HCT116 (cell line): ENCODE data around the gene ASB7. TPM values are rescaled to one million over a fixed set of nuclear protein-coding genes. Genes with fewer than 3 reads are reported as not detected.

Source experiments
- ATAC-seq: fragments of 200-7000 bp; cut with Tn5 transposase; 2 replicates; pipeline ENCODE4 v1.9.1; 2020; ENCODE audit warnings: mild to moderate bottlenecking, moderate library complexity
- BruUV-seq: library from RNA; stranded (reverse); fragments of 400-500 nt; replicated peaks from 2 replicates; lab custom pipeline; 2021; lab: Mats Ljungman, UMichigan
- CTCF ChIA-PET: fragments of 300-600 bp; sonication (Branson Sonifier 250); formaldehyde crosslinking; loops from one replicate; lab custom pipeline; 2021; ENCODE audit warnings: antibody characterized with exemption; lab: Charles Lee
- POLR2A ChIA-PET: fragments of 300-600, 350-600 bp; sonication (Branson Sonifier 250); formaldehyde crosslinking; loops from one replicate; lab custom pipeline; 2021; ENCODE audit warnings: antibody characterized with exemption; lab: Charles Lee
- RAD21 ChIA-PET, 2 experiments: fragments of 300-600 bp; sonication (Branson Sonifier 250); formaldehyde crosslinking; loops; one replicate each; lab custom pipeline; 2023; ENCODE audit warnings: low total read pairs in 2 of 2; ENCODE audit not compliant: uncharacterized antibody in 2 of 2, unreplicated experiment in 2 of 2, low non-redundant PET in 1 of 2; lab: Charles Lee
- DNase-seq: peaks from one replicate; pipeline ENCODE4 v3.0.0-alpha.2; 2010; ENCODE audit warnings: low read depth, low spot score
- H2AFZ ChIP-seq: fragments of 200-600 bp; shearing (Covaris generic), sonication (generic); 2 replicates; pipeline ENCODE4 v1.6.1; 2017; ENCODE audit warnings: low read depth, mixed run types, mixed read lengths, antibody characterized with exemption, low read length; ENCODE audit not compliant: poor library complexity, severe bottlenecking
- H3K27ac ChIP-seq: 2 replicates; pipeline ENCODE4 v1.5.1; 2012; ENCODE audit warnings: low read depth, low read length
- H3K27me3 ChIP-seq: fragments of 200-600 bp; sonication (generic); 2 replicates; pipeline ENCODE4 v1.6.1; 2016; ENCODE audit warnings: mixed run types, low read length, mixed read lengths; ENCODE audit not compliant: insufficient read depth
- H3K36me3 ChIP-seq, 2 experiments: fragments of 200-500 bp in 1 of 2; fragments of 200-600 bp in 1 of 2; sonication (Bioruptor generic) in 1 of 2; sonication (generic) in 1 of 2; 2 replicates each; pipeline versions ENCODE4 v1.5.1 to v1.6.1; 2014 to 2016; ENCODE audit warnings: low read length in 2 of 2, inconsistent platforms in 1 of 2, mixed read lengths in 1 of 2, mixed run types in 1 of 2; ENCODE audit not compliant: insufficient read depth in 2 of 2, control insufficient read depth in 1 of 2
- H3K4me1 ChIP-seq, 2 experiments: fragments of 200-600 bp in 1 of 2; sonication (generic) in 1 of 2; 2 replicates each; pipeline versions ENCODE4 v1.5.1 to v1.6.1; 2012 to 2017; ENCODE audit warnings: low read length in 2 of 2, inconsistent platforms in 1 of 2, mild to moderate bottlenecking in 1 of 2, mixed read lengths in 1 of 2, mixed run types in 1 of 2, moderate library complexity in 1 of 2; ENCODE audit not compliant: insufficient read depth in 2 of 2, control insufficient read depth in 1 of 2
- H3K4me2 ChIP-seq: fragments of 200-600 bp; sonication (generic); 2 replicates; pipeline ENCODE4 v1.6.1; 2017; ENCODE audit warnings: mixed run types, low read length, mixed read lengths
- H3K4me3 ChIP-seq, 2 experiments: fragments of 200-600 bp in 1 of 2; sonication (generic) in 1 of 2; replicated peaks in 1 of 2; 2 replicates each; pipeline ENCODE4 v1.5.1; 2011 to 2016; ENCODE audit warnings: low read length in 2 of 2, control low read depth in 1 of 2, low read depth in 1 of 2, mild to moderate bottlenecking in 1 of 2, mixed read lengths in 1 of 2, mixed run types in 1 of 2
- H3K79me2 ChIP-seq: fragments of 200-600 bp; sonication (generic); 2 replicates; pipeline ENCODE4 v1.6.1; 2017; ENCODE audit warnings: mild to moderate bottlenecking, mixed run types, low read length, moderate library complexity, mixed read lengths; ENCODE audit not compliant: insufficient read depth
- H3K9ac ChIP-seq: fragments of 200-600 bp; sonication (generic); 2 replicates; pipeline ENCODE4 v1.6.1; 2016; ENCODE audit warnings: low read length, mixed read lengths
- H3K9me2 ChIP-seq: fragments of 200-600 bp; sonication (generic), shearing (Covaris generic); 2 replicates; pipeline ENCODE4 v1.6.1; 2017; ENCODE audit warnings: mixed run types, mild to moderate bottlenecking, moderate library complexity; ENCODE audit not compliant: insufficient read depth
- H3K9me3 ChIP-seq, 2 experiments: fragments of 200-500 bp in 1 of 2; fragments of 200-600 bp in 1 of 2; sonication (Bioruptor generic) in 1 of 2; sonication (generic) in 1 of 2; 2 replicates each; pipeline ENCODE4 v1.6.1; 2014 to 2017; ENCODE audit warnings: low read length in 2 of 2, mixed read lengths in 2 of 2, inconsistent platforms in 1 of 2, low read depth in 1 of 2, mild to moderate bottlenecking in 1 of 2, mixed run types in 1 of 2, moderate library complexity in 1 of 2; ENCODE audit not compliant: control insufficient read depth in 1 of 2, insufficient read depth in 1 of 2
- H4K20me1 ChIP-seq: fragments of 200-600 bp; sonication (generic), shearing (Covaris generic); 2 replicates; pipeline ENCODE4 v1.6.1; 2017; ENCODE audit warnings: mixed run types, mild to moderate bottlenecking, moderate library complexity; ENCODE audit not compliant: insufficient read depth
- CBX3 ChIP-seq: IDR thresholded peaks from 2 replicates; pipeline ENCODE4 v1.6.1; 2012; ENCODE audit warnings: low read depth
- CEBPB ChIP-seq: IDR thresholded peaks from 2 replicates; pipeline ENCODE4 v1.6.1; 2012; ENCODE audit warnings: low read depth
- EZH2 ChIP-seq: fragments of 200-600 bp; sonication (generic); IDR thresholded peaks from 2 replicates; pipeline ENCODE4 v1.6.1; 2017; ENCODE audit warnings: antibody characterized with exemption, mixed run types
- POLR2A ChIP-seq: IDR thresholded peaks from 2 replicates; pipeline ENCODE4 v1.7.0; 2011; ENCODE audit warnings: borderline replicate concordance; ENCODE audit not compliant: insufficient read depth, insufficient read length; ENCODE audit errors: extremely low read depth
- SIN3A ChIP-seq: IDR thresholded peaks from 2 replicates; pipeline ENCODE4 v1.6.1; 2012; ENCODE audit warnings: low read depth
- SRF ChIP-seq: IDR thresholded peaks from 2 replicates; pipeline ENCODE4 v1.6.1; 2012; ENCODE audit warnings: low read depth
- TCF7L2 ChIP-seq: IDR thresholded peaks from 2 replicates; pipeline ENCODE4 v1.7.0; 2011; ENCODE audit warnings: borderline replicate concordance, inconsistent platforms; ENCODE audit not compliant: insufficient read depth, insufficient read length; ENCODE audit errors: extremely low read depth
- YY1 ChIP-seq: IDR thresholded peaks from 2 replicates; pipeline ENCODE4 v1.6.1; 2011; ENCODE audit warnings: low read length, low read depth, moderate library complexity, mild to moderate bottlenecking; ENCODE audit not compliant: insufficient replicate concordance; ENCODE audit errors: extremely low read depth
- intact Hi-C: fragments of 100-400 bp; cut with micrococcal nuclease; formaldehyde crosslinking; loops from 2 replicates; pipeline ENCODE4 v1.10.0; 2022
- total RNA-seq: library from RNA; stranded (reverse); gene quantifications from one replicate; pipeline ENCODE4 v1.2.1, GENCODE V29; 2021; ENCODE audit not compliant: unreplicated experiment
- TF ChIP-seq, protein P1 (sequence below): IDR thresholded peaks from 2 replicates; pipeline ENCODE4 v1.6.1; 2012
- TF ChIP-seq, protein P2 (sequence below): IDR thresholded peaks from 2 replicates; pipeline ENCODE4 v1.6.1; 2012
- TF ChIP-seq, protein P3 (sequence below), 3 experiments: fragments of 200-600 bp in 1 of 3; sonication (generic) in 1 of 3; IDR thresholded peaks in 2 of 3; conservative IDR thresholded peaks in 1 of 3; 2 replicates each; pipeline ENCODE4 v1.5.1; 2012 to 2017; ENCODE audit warnings: low read depth in 2 of 3, low read length in 2 of 3, antibody characterized with exemption in 1 of 3, borderline replicate concordance in 1 of 3, control low read depth in 1 of 3, mild to moderate bottlenecking in 1 of 3, mixed read lengths in 1 of 3, mixed run types in 1 of 3, moderate library complexity in 1 of 3; ENCODE audit not compliant: insufficient read depth in 1 of 3

ASB7 gene
- total RNA-seq, 1 experiment from 2014 or later = 16.6 TPM

DNA sequence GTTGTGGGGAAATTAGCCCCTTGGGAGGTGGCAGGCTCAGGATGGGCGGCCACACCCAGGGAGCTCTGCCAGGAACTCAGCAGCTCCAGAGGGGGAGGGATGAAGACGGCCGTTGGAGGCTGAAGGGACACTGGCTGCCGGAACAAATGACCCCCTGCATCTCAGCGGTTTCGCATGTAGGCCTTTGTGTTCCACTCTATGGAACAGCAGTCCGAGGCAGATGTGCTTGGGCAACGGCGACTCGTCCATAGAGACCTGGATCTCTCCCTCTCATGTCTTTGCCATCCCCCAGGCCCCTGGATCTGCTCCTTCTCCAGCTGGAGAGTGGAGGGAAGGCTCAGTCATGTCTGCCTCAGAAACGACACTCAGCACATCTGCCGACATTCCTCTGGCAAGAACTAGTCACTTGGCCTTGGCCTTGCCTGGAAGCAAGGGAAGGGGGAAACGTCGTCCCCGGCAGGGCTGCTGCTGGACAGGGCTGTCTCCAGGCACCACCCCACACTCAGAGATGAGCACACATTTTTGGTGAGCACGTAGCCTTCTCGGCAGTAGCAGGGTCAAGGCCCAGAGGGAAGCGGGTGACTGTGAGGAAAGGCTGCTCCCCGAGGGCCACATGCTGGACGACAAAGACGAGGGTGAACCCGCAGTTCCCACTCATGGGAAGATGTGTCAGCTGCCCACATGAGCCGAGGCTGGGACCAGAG, 83.8 kb downstream of the ASB7 start:
- BruUV-seq = no TSS peak
- H2AFZ ChIP-seq = no peak overlapping the region
- H3K4me1 ChIP-seq = peaks cover 0 to 3% of the 10 kb centered on the region in 2 experiments; a peak in 1 of 4 replicates
- ATAC-seq (no peak), DNase-seq (no peak)
- TF ChIP-seq CEBPB (no peak), EZH2 (no peak)
- TF ChIP-seq, protein P1, sequence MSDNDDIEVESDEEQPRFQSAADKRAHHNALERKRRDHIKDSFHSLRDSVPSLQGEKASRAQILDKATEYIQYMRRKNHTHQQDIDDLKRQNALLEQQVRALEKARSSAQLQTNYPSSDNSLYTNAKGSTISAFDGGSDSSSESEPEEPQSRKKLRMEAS = no peak
- TF ChIP-seq, protein P2, sequence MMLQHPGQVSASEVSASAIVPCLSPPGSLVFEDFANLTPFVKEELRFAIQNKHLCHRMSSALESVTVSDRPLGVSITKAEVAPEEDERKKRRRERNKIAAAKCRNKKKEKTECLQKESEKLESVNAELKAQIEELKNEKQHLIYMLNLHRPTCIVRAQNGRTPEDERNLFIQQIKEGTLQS = no peak
- no peak overlapping the region for H3K9ac ChIP-seq
- ChIA-PET RAD21 (no interaction called here), POLR2A (no interaction called here), CTCF (interaction anchor here (2.6 kb wide), 1 partner anchor 14 kb away, joined by 7 read pairs; no protein-coding TSS in a partner anchor)
- no peaks in the 10 kb centered on the region for H4K20me1 ChIP-seq
- H3K9me3 ChIP-seq = no peaks in the 10 kb centered on the region
- no peaks in the 10 kb centered on the region for H3K36me3 ChIP-seq
- no peaks in the 10 kb centered on the region for H3K9me2 ChIP-seq
- no peak overlapping the region for H3K4me2 ChIP-seq
- H3K27me3 ChIP-seq = no peaks in the 10 kb centered on the region
- H3K27ac ChIP-seq = no peak overlapping the region
- H3K4me3 ChIP-seq = no peak overlapping the region
- intact Hi-C loops = no loop called here
- no peaks in the 10 kb centered on the region for H3K79me2 ChIP-seq

DNA sequence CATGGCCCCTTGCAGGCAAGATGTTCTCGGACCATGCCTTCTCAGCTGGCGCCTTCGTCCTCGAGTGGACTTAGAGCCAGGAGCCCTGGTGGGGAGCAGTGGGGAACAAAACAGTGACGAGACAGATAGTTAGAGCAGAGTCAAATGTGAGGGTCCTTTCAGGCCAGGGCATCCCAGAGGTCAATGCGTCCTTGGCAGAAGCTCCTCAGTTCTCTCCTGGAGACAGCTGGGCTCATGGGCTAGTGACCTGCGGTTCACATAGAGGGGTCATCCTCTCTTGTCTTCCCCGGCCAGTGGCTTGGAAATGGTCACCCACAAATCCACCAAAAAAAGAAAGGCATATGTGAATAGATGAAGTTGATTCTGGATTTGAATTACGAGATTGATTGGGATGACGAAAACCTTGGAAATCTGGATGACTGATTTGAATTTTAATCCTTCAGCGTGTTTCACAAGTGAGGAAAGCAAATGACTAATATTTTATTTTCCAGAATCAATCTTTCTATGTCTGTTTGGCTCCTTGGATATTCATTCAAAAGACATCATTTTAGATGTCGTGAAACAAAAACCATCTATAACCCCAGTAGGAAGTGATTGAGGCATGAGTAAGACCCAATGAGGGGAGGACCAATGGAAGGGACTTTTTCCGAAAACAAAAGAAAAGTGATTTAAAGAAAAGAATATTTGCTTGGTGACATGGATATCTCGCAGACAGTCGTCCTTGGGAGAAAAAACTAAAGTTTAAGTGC, 84.5 kb downstream of the ASB7 start:
- no peaks in the 10 kb centered on the region for H3K79me2 ChIP-seq
- ChIA-PET POLR2A (no interaction called here), RAD21 (no interaction called here), CTCF (no interaction called here)
- H3K4me1 ChIP-seq = peaks cover 0 to 3% of the 10 kb centered on the region in 2 experiments; a peak in 1 of 4 replicates
- no peak overlapping the region for H3K9ac ChIP-seq
- no TSS peak for BruUV-seq
- H3K9me2 ChIP-seq = no peaks in the 10 kb centered on the region
- no peaks in the 10 kb centered on the region for H3K36me3 ChIP-seq
- no peak overlapping the region for H3K4me2 ChIP-seq
- no peak for ATAC-seq
- H3K4me3 ChIP-seq = no peak overlapping the region
- no peaks in the 10 kb centered on the region for H3K9me3 ChIP-seq
- intact Hi-C loops = no loop called here
- no peak for DNase-seq
- no peak overlapping the region for H3K27ac ChIP-seq
- no peaks in the 10 kb centered on the region for H3K27me3 ChIP-seq
- no peak overlapping the region for H2AFZ ChIP-seq
- H4K20me1 ChIP-seq = no peaks in the 10 kb centered on the region
- TF ChIP-seq, protein P1 = no peak
- TF ChIP-seq SIN3A (no peak), EZH2 (no peak), CBX3 (no peak), CEBPB (no peak), POLR2A (no peak), TCF7L2 (no peak), YY1 (no peak), SRF (no peak)
- TF ChIP-seq, protein P3, sequence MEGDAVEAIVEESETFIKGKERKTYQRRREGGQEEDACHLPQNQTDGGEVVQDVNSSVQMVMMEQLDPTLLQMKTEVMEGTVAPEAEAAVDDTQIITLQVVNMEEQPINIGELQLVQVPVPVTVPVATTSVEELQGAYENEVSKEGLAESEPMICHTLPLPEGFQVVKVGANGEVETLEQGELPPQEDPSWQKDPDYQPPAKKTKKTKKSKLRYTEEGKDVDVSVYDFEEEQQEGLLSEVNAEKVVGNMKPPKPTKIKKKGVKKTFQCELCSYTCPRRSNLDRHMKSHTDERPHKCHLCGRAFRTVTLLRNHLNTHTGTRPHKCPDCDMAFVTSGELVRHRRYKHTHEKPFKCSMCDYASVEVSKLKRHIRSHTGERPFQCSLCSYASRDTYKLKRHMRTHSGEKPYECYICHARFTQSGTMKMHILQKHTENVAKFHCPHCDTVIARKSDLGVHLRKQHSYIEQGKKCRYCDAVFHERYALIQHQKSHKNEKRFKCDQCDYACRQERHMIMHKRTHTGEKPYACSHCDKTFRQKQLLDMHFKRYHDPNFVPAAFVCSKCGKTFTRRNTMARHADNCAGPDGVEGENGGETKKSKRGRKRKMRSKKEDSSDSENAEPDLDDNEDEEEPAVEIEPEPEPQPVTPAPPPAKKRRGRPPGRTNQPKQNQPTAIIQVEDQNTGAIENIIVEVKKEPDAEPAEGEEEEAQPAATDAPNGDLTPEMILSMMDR (IDR thresholded peaks at IDR 0.05 in 2 of 3, conservative IDR thresholded peaks at IDR 0.05 in 1 of 3; ENCODE audit: borderline replicate concordance in 1 of 3, insufficient read depth in 1 of 3, low read depth in 2 of 3, low read length in 2 of 3) = no peak
- TF ChIP-seq, protein P2 = no peak
